ENCODE data around the gene CFAP299.

The CFAP299 gene

GRCh38 chr4:80463509-80463908, 128.0 kb downstream of the CFAP299 start:
- H3K4me3 ChIP-seq (ENCODE audit: low read depth, low read length), result no peak overlapping the region
- TF ChIP-seq CTCF (IDR thresholded peaks at IDR 0.05; ENCODE audit: borderline replicate concordance, insufficient read depth, low read depth, low read length), result no peak

- TF ChIP-seq CTCF (IDR thresholded peaks at IDR 0.05; ENCODE audit: borderline replicate concordance, insufficient read depth, low read depth, low read length), result no peak
- H3K4me3 ChIP-seq (ENCODE audit: low read depth, low read length), result no peak overlapping the region
Observed at GRCh38 chr4:80465238-80465637, 129.7 kb downstream of the CFAP299 start.

GRCh38 chr4:80465736-80466135, 130.2 kb downstream of the CFAP299 start:
- TF ChIP-seq CTCF (IDR thresholded peaks at IDR 0.05; ENCODE audit: borderline replicate concordance, insufficient read depth, low read depth, low read length), result no peak
- no peak overlapping the region for H3K4me3 ChIP-seq (ENCODE audit: low read depth, low read length)

GRCh38 chr4:80466618-80467017, 131.1 kb downstream of the CFAP299 start:
- no peak for TF ChIP-seq CTCF (IDR thresholded peaks at IDR 0.05; ENCODE audit: borderline replicate concordance, insufficient read depth, low read depth, low read length)
- no peak overlapping the region for H3K4me3 ChIP-seq (ENCODE audit: low read depth, low read length)

- H3K4me3 ChIP-seq (ENCODE audit: low read depth, low read length), result no peak overlapping the region
- no peak for TF ChIP-seq CTCF (IDR thresholded peaks at IDR 0.05; ENCODE audit: borderline replicate concordance, insufficient read depth, low read depth, low read length)
Observed at GRCh38 chr4:80471756-80472155, 136.2 kb downstream of the CFAP299 start.

GRCh38 chr4:80475236-80475635, 139.7 kb downstream of the CFAP299 start:
- no peak for TF ChIP-seq CTCF (IDR thresholded peaks at IDR 0.05; ENCODE audit: borderline replicate concordance, insufficient read depth, low read depth, low read length)

GRCh38 chr4:80475798-80476197, 140.3 kb downstream of the CFAP299 start:
- H3K4me3 ChIP-seq (ENCODE audit: low read depth, low read length), result no peak overlapping the region
- no peak for TF ChIP-seq CTCF (IDR thresholded peaks at IDR 0.05; ENCODE audit: borderline replicate concordance, insufficient read depth, low read depth, low read length)

More at GRCh38 chr4:80475236-80475635, 139.7 kb downstream of the CFAP299 start:
- no peak overlapping the region for H3K4me3 ChIP-seq (ENCODE audit: low read depth, low read length)
